G401 (cell line): ENCODE data around the gene SLC6A9. TPM values are rescaled to one million over a fixed set of nuclear protein-coding genes. Genes with fewer than 3 reads are reported as not detected.

ENCODE experiments used
- DNase-seq: peaks from one replicate; pipeline ENCODE4 v3.0.0-alpha.2; 2015; ENCODE audit warnings: low spot score
- in situ Hi-C: cut with HindIII; loops from 2 replicates; pipeline ENCODE4 v1.10.0; 2016; ENCODE audit warnings: low sequenced_read_pairs, mixed read lengths
- total RNA-seq: library from RNA; depleted of rRNA; stranded (reverse); fragments of >200 nt; shearing (Covaris generic); gene quantifications from 2 replicates; pipeline ENCODE4 v1.2.3, GENCODE V29; 2014

SLC6A9 gene
- total RNA-seq, 1 experiment from 2014 or later: 1.7 TPM

- no peak for DNase-seq
- in situ Hi-C loops: no loop called here
Measured at GRCh38 chr1:43963006-43963405, 68.3 kb downstream of the SLC6A9 start.

DNA sequence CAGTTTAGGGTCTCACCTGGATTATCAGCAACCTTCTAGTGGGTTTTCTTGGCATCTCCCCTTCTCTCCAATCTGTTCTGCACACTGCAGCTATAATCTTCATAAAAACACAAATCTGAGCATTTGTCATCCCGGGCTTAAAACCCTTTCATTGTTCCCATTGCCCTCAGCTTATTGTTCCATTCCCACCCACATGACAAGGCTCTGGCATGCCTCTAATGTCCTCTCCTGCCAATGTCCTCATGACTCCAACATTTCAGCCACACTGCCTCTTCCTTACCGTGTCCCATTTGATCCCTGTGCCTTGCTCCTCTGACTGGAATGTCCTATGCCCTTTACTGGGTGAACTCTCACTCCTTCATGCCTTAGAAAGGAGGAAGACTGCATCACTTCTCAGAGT is 68.9 kb downstream of the SLC6A9 start:
- in situ Hi-C loops: no loop called here

DNA sequence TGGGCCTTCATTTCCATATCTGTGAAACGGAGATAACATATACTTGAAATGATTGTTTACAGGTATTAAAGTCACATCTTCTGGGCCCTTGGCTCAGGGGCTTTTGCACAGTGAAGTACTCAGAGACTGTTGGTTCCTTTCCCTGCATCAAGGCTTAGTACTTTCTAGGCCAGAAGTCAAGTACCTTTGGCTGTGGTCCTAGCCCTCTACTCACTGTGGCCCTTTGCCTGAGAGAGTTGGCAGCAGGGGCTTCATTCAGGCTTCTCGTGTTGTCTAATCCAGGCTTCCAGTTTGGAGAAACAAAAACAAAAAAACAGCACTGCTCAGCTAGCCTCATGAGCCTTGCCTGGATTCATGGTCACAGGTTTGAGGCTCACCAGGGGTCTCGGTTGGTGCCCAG is 69.6 kb downstream of the SLC6A9 start:
- in situ Hi-C loops: no loop called here
- no peak for DNase-seq

More for the DNA sequence above, 68.9 kb downstream of the SLC6A9 start:
- no peak for DNase-seq

DNA sequence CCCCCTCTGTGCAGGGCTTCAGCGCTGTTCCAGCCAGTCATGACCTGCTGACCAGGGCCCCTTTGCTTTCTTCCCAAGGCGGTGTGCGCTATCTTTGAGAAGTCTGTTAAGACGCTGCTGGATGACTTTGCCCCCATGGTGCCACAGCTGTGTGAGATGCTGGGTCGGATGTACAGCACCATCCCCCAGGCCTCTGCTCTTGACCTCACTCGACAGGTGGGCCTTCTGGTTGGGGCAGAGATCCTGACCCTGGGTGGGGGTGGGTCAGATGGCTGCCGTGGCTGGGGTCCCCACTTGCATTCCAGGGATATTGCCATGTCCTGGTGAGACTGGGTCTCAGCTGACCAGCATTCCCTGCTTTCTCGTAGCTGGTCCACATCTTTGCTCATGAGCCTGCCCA is 70.5 kb downstream of the SLC6A9 start:
- in situ Hi-C loops: no loop called here
- DNase-seq: no peak

DNA sequence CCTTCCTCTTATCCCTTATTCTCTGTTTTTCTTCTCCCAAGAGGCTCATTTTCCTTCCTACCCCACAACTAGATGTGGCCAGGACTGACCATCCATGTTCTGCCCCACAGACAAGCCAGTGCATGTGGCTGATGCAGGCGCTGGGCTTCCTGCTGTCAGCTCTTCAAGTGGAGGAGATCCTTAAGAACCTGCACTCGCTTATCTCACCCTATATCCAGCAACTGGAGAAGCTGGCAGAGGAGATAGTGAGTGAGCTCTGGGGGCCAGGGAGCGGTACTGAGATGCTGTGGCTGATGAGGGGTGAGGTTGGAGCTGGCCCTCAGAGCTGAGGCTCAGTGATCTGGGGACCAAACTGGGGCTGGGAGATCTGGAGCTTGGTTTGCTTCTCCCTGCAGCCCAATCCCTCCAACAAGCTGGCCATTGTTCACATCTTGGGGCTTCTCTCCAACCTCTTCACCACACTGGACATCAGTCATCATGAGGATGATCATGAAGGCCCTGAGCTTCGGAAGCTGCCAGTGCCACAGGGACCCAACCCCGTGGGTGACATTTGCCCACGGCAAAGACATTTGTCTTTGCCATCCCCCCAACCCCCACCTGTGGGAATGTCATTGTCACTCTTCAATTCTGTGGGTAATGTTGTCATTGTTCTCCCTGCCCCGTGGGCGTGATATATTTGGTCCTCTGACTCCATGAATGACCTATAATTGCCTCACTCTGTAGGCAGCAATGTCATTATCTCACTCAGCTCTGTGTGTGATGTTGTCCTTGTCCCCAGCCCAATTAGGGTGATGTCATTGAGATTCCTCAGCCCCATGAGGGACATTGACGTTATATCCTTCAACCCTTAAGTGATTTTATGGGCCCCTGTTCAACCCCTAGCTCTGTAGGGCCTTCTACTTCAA is 72.7 kb downstream of the SLC6A9 start:
- DNase-seq: no peak
- in situ Hi-C loops: no loop called here

DNA sequence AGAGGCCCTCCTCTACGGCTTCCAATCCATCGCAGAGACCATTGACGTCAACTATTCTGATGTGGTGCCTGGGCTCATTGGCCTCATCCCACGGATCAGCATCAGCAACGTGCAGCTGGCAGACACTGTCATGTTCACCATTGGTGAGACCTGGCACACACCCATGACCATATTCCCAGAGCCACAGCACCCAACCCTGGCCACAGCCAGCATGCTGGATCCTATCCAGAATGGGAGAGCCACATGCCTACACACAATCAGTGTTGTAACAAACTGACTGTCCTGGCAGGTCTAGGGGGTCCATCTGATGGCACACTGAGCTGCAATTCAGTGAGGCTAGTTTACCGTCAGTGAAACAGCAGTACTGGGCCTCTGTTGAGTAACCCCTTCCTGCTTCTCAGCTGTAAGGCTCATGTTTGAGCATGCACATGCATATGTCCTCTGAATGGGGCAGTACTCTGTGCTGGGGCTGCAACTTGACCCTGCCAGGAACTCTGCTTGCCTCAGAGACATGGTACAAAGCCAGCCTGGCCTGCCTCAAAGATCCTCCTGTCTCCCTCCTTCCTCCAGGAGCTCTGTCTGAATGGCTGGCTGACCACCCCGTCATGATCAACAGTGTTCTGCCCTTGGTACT is 73.7 kb downstream of the SLC6A9 start:
- DNase-seq: no peak
- in situ Hi-C loops: no loop called here

GRCh38 chr1:43956234-43956633 is 75.0 kb downstream of the SLC6A9 start:
- no peak for DNase-seq
- in situ Hi-C loops: no loop called here

DNA sequence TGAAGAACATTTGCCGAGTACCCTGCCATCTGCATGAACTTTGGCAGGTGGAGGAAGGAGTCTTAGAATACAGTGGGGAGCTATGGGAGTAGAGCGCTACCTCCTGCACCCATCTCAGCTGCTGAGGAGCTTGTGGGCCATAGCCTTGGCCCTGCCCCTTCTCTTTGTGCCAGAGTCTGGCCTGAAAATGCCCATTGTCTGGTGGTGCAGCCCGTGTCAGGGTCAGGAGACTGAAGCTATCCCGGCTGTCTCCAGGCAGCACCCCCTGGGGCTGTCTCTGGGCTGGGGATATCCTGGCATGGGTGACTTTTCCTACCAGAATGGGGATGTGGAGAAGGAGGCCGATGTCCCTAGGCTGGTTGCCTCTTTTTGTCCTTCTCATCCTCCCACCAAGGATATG is 77.2 kb downstream of the SLC6A9 start:
- in situ Hi-C loops: no loop called here
- DNase-seq: no peak

DNA sequence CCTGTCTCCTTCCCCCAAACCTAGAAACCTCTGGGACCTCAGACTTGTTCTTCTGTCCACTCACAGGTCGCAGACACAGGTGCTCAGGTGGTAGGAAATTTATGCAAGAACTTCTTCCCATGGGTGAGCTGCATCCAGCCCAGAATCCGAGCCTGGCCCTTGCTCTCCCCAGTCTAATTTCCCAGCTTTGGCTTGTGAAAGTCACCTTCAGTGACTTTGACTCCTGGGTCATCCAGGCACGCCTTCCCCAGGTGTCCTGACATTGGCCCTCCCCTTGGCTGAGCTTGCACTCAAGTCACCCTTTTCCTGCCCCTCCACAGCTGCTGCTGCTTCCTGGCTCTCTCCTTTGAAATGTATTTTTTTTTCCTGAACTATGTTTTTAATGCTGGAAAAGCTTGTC is 77.9 kb downstream of the SLC6A9 start:
- in situ Hi-C loops: no loop called here
- no peak for DNase-seq

- peak; percentile 69 for DNase-seq
- in situ Hi-C loops: no loop called here
Measured at GRCh38 chr1:43952731-43953346, 78.4 kb downstream of the SLC6A9 start.

DNA sequence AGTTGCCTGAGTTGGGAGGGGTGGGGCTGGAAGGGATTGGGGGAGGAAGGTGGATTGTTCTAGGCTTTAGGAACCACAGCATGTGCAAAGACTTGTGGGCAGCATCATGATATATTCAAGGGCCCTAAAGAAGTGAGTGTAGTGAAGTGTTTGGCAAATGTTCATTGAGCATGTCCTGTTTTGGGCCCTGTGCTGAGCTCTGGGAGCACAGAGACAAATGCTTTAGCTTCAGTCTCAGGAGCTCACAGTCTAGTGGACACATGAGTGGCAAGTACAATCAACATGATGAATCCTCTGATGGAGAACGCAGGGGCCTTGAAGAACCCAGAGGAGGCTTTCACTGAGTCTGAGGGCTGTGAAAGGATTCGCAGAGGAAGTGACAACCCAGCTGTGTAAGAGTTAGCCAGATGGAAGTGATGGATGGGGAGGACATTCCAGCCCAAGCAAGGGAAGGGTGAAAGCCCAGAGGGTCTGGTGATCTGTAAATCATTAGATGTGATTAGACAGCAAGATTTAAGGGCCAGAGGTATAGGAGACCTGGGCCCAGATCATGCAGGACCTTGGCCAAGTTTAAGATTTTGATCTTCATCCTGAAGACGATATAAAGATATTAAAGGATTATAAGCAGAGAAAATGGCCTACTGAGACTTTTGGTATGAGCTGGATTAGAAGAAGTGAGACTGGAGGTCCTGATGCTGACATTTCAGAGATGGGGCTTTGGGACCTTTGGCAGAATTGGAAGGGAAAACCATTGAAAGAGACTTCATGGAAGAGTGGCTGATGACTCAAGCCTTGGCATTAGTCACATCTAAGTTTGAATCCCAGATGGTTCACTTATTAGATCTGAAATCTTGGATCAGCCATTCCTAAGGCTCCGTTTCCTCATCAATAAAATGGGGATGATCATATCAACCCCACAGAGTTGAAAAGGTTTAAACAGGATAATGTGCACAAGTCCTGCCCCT is 80.0 kb downstream of the SLC6A9 start:
- no peak for DNase-seq
- in situ Hi-C loops: no loop called here

DNA sequence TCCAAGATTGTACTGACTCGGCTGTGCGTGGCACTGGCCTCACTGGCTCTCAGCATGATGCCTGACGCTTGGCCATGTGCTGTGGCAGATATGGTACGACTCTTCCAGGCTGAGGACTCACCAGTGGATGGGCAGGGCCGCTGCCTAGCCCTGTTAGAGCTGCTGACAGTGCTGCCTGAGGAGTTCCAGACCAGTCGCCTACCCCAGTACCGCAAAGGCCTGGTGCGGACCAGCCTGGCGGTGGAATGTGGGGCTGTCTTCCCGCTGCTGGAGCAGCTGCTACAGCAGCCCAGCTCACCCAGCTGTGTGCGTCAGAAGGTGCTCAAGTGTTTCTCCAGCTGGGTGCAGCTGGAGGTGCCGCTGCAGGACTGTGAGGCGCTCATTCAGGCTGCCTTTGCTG is 81.6 kb downstream of the SLC6A9 start:
- no peak for DNase-seq
- in situ Hi-C loops: no loop called here

DNA sequence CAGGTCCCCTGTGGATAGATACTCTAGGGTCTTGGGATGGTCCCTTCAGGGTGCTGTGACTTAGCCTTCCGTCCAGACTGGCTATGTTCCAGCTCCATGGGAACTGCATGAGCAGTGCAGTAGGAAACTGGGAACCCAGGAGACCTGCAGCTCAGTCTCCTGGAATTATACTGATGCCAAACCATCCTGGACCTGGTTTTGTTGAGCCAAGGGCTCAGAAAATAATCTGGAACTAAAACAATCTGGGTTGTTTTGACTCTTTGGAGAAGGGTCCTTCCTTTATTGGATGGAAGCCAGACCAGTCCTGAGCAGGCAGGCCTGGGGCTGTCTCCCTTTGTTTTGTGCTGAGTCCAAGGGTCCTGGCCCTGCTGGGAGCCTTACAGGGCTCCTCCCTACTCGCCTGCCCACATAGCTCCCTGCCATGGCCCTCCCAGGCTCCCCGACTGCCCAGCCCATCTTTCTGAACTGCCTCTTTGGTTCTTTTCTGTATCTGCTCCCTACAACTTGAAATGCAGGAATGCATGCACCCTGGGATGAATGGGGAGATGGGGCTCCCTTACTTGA is 83.3 kb downstream of the SLC6A9 start:
- in situ Hi-C loops: no loop called here
- no peak for DNase-seq

DNA sequence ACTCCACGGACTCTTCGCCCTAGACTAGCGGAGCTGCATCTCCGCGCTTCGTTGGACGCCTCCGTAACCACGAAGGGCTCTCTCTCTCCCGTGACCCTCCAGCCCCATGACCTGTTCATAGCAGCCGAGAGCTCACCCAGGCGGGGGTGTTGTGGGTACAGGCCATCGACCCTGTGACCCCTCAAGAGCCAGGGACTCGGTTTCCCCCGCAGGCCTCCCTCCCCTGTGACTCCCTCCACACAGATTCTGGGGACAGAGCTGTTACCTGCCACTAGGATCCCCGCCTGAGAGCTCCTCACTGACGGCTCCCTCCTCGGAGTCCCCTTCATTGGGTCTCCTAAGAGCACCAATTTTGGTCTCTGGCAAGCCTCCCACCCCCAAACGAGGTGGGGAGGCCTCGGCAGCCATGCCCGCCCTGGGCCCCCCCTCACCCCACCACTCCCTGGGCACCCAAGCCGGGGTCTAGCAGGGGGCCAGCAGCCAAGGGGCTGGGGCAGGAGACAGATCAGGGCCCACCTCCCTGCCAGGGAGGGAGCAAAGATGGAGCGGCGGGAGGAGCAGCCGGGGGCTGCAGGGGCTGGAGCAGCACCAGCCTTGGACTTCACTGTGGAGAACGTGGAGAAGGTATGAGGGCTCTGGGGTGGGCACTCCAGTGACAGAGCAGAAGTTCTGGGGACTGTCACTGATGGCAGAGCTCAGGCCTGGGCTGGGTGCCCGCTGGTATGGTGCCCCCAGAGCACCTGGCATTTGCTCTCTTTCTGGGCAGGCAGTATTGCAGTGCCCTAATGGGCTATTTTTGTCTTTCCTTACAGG is 84.0 kb downstream of the SLC6A9 start:
- in situ Hi-C loops: no loop called here
- peak; percentile 71 for DNase-seq
